Measurements from ENCODE around the gene CCDC174.

GRCh38 chr3:14719006-14719405 lies 67.4 kb downstream of the CCDC174 start:
- TF ChIP-seq CTCF (IDR thresholded peaks at IDR 0.05) (no peak), POLR2AphosphoS5 (IDR thresholded peaks at IDR 0.05; ENCODE audit: insufficient read depth in 1 of 2, low read depth in 1 of 2) (no peak)

Data from vagina (tissue), 2 donors.